ENCODE data around the gene GRPR.
"Not testable (repeated sequence)": the region's sequence is repeated elsewhere in the genome, so short reads cannot be mapped to it uniquely, and the experiment has no call there.

GRPR gene

DNA sequence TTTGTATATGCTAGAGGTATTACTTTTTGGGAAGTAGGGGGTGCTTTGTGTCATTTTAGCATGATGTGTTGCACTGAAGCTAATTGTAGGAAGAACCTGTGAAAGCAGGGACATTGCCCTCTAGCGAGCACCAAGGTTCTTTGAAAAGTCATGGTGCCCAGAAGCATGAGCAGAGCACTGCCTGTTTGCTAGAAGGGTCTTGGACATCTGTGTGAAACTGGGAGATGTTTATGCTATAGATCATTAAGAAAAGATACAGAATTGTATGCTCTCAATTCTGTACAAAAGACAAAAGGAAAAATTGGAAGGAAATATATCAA is 14.7 kb downstream of the GRPR start:
- FAIRE-seq, result no peak

DNA sequence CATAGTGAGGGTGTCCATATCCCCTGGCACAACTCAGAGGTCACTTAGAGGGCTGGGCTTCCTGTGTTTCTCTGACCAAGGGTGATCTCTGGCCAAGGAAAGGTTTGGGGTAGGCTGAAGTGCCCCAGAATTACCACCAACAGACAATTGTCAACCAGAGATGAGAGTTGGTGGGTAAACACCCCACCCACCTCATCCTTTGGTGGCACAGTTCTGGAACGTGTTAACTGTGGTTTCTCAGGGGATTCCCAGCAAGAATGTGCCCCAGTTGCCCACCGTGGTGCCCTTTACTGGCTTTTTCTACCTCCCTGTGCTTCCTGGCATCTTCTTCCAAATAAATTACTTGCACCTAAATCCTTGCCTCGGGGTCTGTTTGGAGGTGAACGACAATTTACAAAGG is 17.1 kb downstream of the GRPR start:
- no peak for FAIRE-seq

DNA sequence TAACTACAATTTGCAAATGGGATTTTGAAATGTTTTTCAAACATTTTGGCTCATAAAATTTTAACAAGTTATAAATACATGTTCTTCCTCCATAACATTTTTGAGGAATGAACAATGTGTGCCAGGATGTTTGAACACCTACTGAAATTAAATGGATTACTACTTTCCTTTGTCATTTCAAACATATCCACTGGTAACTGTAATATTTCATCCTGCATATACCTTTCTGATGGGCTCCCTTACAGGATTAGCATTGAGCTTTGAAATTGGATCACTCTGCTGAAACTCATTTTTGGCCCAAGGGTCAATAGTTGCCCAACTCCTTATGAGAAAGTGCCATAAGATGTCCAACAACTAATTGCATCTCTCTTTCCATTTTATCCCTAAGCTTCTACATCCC is 17.6 kb downstream of the GRPR start:
- no peak for FAIRE-seq

DNA sequence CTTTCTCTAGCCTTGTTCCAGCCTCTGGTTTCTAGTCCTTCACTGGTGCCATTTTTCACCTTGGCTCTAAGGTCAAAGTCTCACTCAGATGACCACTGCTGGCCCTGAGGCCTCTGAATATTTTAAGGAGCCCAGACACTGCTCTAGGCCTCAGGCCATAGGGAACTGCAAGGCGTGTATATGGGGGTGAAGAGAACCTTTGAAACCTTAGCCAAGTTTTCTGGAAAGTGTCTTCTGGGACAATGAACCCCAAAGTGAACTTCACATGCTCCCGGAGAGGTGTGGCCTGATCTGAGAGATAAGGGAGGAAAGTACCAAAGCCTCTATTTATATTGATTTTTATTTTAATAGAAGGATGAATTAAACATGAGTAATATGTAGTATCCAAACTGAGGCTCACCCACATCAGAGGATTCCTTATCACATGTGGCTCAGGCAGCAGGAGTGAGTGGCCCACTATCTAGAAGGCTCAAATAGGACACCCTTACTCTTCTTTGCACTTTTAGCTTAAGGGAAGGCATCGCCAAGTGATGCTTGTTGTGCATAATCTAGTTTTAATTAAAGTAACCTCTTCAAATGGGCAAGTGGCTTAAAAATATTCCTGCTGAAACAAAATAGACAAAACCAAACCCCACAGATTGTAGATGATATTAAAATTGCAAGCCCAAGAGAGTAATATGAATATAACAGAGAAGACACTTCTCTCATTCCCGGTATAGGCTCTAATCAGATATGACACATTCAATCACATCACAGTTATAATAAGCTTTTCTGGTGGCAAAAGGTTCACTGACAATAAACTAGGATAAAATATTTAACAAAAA is 18.3 kb downstream of the GRPR start:
- FAIRE-seq, result no peak

DNA sequence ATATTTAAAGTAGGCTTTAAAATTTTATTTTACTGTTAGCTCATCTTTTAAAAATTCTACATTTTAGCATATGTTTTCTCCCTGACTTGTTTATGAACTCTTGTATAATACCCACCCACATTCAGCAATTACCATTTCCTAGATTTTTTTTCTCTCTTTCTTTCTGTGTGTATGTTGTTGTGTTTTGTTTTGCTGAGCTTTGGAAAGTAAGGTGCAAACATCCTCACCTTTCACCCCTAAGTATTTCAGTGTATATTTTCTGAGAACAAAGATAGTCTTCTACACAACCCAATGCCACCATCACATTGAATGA is 18.8 kb downstream of the GRPR start:
- no peak for FAIRE-seq

DNA sequence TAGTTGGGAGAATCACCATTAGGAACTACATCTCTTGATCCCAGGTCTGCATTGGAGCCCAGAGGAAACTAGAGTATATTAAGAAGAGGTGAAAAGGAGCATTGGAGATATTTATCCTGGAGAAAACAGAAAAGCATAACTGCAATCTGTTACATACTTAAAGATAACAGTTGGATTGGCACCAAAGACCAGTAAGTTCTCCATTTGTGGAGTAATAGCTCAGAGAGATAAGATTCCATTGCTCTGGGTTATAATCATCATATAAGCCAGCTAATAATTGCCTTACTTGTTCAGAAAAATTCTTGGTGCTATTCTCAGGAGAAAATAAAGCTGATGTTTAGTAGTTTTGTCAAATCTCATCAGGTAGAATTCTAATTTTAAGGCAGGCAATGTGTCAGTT is 20.6 kb downstream of the GRPR start:
- FAIRE-seq, result no peak

DNA sequence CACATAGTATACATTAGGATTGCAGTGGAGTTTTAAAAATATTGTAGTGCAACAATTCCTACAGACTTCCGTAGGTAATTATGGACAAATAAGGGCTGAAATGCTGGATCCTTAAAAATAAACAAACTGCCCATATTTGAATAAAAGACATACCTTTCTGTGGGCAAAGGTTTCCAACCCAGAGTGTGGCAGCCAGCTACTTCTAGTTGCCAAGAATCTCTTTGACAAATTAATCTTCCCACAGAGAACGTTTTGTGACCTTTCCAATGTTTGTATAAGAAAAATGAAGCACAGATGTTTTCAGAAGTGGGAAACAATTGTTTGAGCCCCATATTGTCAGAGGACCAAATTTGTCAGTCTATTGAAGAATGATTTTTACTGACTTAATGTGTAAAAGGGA is 21.1 kb downstream of the GRPR start:
- no peak for FAIRE-seq

DNA sequence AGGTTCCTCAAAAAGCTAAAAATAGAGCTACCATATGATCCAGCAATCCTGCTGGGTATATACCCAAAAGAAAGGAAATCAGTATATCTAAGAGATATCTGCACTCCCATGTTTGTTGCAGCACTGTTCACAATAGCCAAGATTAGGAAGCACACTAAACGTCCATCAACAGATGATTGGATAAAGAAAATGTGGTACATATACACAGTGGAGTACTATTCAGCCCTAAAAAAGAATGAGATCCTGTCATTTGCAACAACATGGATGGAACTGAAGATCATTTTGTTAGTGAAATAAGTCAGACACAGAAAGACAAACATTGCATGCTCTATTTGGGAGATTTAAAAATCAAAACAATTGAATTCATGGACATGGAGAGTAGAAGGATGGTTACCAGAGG is 21.7 kb downstream of the GRPR start:
- not testable (repeated sequence) for FAIRE-seq

DNA sequence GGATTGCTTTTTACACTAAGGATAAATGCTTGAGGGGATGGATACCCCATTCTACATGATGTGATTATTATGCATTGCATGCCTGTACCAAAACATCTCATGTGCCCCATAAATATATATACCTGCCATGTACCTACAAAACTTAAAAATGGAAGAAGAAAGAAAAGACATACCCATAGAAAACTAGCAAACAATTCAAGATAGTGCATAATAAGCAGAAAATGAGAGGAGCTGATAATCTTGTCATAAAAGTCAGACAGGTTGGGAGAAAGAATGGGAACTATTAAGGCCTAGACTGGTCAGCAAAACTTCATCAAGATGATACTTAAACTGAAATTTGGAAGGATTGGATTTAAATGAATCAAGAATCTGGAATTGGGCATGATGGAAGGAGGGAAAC is 22.3 kb downstream of the GRPR start:
- no peak for FAIRE-seq

DNA sequence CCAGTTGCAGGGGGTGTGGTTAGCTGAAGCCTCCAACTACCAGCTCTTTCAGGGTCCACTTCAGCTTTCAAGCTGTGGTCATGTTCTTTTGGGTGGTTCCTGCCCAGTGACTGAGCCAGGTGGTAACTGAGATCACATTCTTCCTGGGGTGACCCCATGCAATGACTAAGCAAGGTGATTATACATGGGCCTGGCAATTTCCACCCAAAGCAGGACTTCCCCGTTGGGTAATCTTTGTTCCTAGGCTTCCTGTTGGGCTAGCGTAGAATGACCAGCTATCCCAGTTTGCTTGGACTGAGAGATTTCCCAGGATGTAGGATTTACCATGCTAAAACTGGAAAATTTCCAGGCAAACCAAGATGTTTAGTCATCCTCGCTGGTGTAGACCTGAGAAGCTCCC is 25.5 kb downstream of the GRPR start:
- no peak for FAIRE-seq

DNA sequence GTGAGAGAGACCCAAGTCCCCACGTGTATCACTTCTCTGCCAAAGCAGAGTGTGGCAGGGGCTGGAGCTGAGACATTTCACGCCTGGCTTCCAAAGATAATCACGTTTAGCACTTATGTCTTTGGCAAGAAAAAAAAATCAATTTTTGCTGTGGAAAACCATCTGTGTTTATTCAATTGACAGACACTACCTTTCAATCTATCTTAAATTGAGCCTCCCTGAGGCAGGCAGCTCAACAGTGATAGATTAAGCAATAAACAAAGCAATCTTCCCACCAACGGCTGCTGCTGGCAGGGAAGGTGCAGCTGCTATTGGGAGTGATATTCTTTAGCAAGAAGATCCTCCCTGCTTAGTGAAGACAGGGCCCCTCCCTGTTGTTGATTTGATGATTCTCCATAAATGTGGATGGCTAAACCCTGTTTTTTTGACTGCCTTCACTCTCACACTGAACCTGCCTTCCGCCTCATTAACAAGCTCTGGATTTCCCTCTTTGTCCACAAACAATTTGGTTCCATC is 32.3 kb downstream of the GRPR start:
- FAIRE-seq, result no peak

DNA sequence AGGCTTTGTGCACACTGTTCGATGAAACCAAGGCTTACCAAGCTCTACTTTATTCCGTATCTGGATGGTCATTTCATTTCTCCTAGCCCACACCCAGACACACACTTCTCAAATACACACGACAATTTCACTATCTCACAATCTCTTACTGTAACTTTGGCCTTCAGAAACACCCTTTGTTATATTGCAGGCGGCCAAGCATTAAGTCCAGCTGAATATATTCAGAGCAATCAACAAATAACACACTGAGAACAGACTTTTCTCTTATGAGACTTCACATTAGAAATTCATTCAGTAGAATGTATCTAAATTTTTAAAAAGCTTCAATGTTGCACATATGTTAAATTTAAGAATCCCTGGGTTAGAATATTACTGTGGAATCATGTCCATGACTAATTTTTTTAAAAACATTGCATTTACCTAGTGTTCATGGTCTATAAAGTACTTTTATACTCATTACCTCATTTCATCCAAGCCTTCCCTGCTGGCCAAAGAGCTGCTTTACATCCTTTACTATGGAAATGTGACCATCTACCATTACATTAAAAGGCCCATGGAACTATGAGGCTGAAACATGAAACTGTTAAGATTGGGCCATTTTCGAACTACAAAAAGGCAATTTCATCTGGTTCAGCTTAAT is 33.4 kb downstream of the GRPR start:
- no peak for FAIRE-seq

DNA sequence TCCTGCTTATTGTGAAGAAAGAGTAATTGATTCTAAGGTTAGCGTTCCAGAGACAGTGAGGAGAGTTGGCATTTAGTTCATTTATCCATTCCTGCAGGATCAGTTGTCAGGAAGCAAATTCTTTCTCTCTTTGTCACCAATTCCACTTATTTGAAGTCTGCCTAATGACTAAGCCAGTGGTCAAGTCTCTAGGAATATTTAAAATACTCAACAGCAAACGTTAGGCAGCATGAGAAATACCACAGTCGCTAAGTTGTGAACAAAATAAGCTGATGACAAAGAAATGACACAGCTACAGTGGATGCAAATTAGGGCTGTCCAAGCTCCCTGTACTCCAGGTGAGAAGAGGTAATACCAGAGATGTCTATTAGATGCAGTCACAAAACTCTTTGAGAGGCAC is 37.4 kb downstream of the GRPR start:
- no peak for FAIRE-seq

DNA sequence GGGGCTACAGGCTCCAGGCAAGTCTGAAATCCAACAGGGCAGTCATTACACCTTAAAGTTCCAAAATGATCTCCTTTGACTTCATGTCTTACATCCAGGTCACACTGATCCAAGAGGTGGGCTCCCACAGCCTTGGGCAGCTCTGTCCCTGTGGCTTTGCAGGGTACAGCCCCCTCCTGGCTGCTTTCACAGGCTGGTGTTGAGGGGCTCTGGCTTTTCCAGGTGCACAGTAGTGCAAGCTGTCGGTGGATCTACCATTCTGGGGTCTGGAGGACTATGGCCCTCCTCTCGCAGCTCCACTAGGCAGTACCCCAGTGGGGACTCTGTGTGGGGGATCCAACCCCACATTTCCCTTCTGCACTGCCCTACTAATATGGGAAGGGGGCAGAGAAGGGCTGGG is 37.8 kb downstream of the GRPR start:
- not testable (repeated sequence) for FAIRE-seq

DNA sequence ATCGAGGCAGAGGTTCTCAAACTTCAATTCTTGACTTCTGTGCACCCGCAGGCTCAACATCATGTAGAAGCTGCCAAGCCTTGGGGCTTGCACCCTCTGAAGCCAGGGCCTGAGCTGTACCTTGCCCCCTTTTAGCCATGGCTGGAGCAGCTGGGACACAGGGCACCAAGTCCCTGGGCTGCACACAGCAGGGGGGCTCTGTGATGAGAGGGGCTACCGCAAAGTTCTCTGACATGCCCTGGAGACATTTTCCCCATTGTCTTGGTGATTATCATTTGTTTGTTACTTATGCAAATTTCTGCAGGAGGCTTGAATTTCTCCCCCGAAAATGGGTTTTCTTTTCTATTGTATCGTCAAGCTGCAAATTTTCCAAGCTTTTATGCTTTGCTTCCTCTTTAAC is 39.0 kb downstream of the GRPR start:
- no peak for FAIRE-seq

DNA sequence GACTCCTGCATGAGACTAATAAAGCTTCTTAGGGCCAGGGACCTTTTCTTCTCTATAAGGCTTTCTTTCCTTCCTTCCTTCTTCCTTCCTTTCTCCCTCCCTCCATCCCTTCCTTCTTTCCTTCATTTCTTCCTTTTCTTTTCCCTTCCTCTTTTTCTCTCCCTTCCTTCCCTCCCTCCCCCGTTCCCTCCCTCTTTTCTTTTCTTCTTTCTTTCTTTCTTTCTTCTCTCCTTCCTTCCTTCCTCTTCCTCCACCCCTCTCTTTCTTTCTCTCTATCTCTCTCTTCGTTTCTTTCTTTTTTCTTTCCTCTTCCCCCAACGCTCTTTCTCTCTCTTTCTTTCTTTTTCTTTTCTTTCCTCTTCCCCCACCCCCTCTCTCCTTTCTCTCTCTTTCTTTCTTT is 41.4 kb downstream of the GRPR start:
- FAIRE-seq, result no peak

DNA sequence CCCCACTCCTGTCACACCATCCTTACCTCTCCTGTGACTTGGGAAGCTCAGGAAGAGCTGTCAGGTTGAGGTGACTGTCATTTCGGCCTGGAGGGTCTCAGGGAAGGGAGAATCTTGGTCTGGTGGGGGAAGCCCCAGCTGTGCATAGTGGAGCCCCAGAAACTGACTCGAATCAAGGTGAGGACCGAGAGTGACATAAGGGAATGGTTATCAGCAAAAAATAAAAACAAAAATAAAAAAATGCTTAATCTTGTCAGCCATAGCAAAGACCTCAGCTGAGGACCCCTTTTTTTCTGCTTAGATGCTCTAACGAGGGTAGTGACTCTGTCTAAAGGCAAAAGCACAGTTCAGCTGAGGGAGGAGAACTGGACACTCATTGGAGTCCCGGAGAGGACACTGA is 43.8 kb downstream of the GRPR start, which contains the start of gene MAGEB17:
Gene MAGEB17, plus strand, starts transcription at position 301 of the 400 bp plus-strand sequence. CDS start 2,902 bp downstream, outside the sequence.
- no peak for FAIRE-seq

DNA sequence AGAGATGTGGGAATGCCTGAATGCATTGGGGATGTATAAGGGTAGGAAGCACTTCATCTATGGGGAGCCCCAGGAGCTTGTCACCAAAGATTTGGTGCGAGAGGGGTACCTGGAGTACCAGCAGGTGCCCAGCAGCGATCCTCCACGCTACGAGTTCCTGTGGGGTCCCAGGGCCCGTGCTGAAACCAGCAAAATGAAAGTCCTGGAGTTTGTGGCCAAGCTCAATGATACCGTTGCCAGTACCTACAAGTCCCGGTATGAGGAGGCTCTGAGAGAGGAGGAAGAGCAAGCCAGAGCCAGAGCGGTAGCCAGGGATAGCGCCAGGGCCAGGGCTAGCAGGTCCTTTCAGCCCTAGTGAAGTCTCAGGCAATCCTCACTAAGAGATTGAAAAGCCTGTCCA is 47.7 kb downstream of the GRPR start:
- FAIRE-seq, result no peak

DNA sequence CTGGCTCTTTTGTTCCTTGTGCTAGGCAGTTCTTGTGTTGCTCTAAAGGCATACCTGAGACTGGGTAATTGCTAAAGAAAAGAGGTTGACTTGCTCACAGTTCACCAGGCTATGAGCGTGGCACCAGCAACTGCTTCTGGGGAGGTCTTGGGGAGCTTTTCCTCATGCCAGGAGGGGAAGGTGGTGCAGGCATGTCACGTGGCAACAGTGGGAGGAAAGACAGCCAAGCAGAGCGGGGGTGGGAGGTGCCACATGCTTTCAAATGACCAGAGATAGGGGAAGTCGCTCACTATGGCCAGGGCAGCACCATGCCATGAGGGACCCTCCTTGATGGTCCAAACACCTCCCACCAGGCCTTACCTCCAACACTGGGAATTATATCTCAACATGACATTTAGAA is 48.6 kb downstream of the GRPR start:
- FAIRE-seq, result no peak

DNA sequence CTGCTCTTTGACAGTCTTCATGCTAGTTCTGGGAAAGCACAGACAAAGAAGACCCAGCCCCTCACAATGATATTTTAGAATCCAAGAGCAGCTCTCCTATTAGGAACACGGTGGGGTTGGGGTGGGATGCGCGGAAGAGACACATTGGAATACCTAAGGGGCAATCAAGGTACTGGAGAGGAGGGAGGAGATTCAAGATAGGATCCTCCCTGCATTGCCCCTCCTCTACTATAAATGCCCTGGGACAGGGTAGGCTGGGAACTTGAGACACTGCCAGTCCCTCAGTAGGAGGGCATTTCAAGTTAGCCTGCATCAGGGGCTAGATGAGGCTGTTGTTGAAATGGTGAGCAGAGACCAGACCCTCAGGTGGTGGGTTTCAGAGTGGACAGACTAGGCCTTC is 49.0 kb downstream of the GRPR start:
- no peak for FAIRE-seq

DNA sequence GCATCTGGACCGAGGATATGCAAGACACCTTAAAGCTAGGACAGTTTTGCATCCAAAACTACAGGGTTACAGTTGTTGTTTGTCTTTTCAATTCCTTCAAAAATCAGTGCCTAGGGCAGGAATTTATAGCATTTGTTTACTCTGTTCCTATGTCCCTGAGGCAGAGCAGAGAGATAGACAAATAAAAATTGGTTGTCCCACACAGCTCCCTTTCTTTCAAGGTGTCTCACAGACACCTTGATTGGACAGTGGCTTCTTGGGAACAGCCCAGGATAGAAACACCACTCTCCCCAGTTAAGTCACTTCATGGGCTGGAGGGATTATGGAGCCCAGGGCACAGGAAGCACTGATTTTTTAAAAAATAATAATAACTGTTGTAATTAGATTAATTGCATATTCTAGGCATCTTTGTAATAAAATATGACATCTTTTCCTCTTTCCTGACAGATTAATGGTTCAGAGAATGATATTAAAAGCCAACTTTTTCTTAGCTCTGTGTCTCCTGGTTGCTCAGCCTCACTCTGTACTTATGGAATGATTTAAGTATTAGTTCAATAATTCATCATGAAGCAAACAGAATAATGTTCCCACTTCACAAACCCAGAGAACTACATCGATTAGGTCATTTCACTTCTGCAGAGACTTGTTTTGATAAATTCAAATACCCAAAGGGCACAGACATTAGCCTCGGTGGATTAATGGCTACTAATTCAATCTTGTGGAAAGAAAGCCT is 52.1 kb downstream of the GRPR start:
- no peak for FAIRE-seq

DNA sequence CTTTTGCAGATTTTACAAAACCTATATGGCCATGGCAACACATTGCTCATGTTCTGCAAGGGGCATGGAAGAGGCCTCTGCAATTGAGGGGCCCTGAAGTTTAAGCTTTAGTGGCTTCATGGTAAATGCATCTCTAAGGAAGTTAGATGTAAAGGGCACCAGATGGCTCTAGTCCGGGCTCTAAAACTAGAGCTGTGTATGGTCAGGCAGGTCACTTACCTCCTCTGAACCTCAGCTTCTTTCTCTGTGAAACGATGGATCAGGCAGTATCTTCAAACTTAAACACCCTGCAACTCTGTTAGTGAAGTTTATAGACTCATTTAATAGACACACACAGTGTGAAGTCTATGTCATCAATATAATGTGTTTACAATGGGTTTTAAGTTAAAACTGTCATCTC is 53.9 kb downstream of the GRPR start:
- no peak for FAIRE-seq

DNA sequence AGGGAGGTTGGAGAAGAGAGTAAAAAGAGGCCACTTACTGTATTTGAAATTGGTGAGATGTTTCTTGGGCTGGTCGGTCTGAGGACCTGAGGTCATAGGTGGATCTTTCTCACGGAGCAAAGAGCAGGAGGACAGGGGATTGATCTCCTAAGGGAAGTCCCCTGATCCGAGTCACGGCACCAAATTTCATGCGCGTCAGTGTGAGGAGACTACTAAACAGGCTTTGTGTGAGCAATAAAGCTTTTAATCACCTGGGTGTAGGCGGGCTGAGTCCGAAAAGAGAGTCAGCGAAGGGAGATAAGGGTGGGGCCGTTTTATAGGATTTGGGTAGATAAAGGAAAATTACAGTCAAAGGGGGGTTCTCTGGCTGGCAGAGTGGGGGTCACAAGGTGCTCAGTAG is 60.5 kb downstream of the GRPR start:
- not testable (repeated sequence) for FAIRE-seq

DNA sequence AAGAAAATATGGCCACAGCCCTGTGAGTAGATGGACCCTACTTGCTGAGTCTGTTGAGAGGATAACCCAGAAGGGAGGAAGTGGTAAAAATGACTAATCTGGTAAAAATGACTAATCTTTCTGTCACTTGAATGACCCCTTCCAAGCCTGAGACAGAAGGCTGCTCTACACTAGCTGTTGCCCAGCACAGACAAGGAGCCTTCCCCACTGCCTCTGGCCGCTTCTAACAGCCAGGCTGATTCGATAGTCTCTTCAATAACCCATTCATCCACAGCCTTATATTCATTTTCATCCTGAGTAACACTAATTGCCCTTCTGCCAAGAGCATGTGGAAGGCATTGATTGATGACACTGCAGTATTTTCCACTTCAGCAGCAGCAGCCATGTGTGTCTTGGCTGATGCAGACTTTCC is 62.4 kb downstream of the GRPR start:
- no peak for FAIRE-seq

All from A204.1 (cell line).